HUES64 (cell line): ENCODE results near the gene RALGPS2.

Source experiments
- H3K27ac ChIP-seq: 2 replicates; pipeline ENCODE4 v1.7.0; 2013; ENCODE audit warnings: low read depth, low read length, inconsistent platforms
- H3K27me3 ChIP-seq: 2 replicates; pipeline ENCODE4 v1.6.1; 2013; ENCODE audit warnings: mild to moderate bottlenecking, low read length; ENCODE audit not compliant: insufficient read depth
- H3K36me3 ChIP-seq: 2 replicates; pipeline ENCODE4 v1.6.1; 2013; ENCODE audit warnings: mild to moderate bottlenecking, low read length; ENCODE audit not compliant: insufficient read depth
- H3K4me1 ChIP-seq: 2 replicates; pipeline ENCODE4 v1.6.1; 2013; ENCODE audit warnings: mild to moderate bottlenecking, low read length, moderate library complexity; ENCODE audit not compliant: insufficient read depth
- H3K4me3 ChIP-seq: 2 replicates; pipeline ENCODE4 v1.5.1; 2013; ENCODE audit warnings: mild to moderate bottlenecking, low read length, moderate library complexity
- H3K9ac ChIP-seq: 2 replicates; pipeline ENCODE4 v1.6.1; 2013; ENCODE audit warnings: mild to moderate bottlenecking, low read depth, low read length
- H3K9me3 ChIP-seq: 2 replicates; pipeline ENCODE4 v1.6.1; 2013; ENCODE audit warnings: low read depth, low read length; ENCODE audit not compliant: insufficient read depth
- WGBS: fragments of 150-250, 120-280 bp; methylation state at CpG from one replicate; pipeline ENCODE4 v1.1.7; 2013; ENCODE audit warnings: missing lambda C conversion rate; 5-methylcytosine and 5-hydroxymethylcytosine counted together

Gene RALGPS2

DNA sequence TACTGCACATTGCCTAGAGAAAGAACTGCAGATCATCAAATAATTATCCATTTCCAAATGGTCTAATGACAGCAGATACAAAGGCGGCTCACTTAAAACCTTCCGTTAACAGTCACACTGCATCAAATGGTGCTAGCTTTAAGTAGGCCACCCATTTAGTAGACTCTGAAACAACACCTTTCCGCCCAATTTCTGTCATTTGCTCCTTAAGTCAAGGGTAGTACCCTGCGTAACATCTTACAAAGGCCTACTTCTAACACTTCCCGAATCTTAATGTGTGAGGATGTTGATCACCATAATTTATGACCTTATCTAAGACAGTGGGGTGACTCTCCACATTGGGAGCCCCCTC lies 692 bp upstream of the RALGPS2 start:
- peaks cover 23% of the 10 kb centered on the region for H3K4me1 ChIP-seq
- peak overlapping the region; percentile 88 for H3K4me3 ChIP-seq
- H3K36me3 ChIP-seq = no peaks in the 10 kb centered on the region
- no peaks in the 10 kb centered on the region for H3K9me3 ChIP-seq
- H3K9ac ChIP-seq = peak overlapping the region; percentile 84
- 77% methylated on average over 4 of the region's 5 CpGs for WGBS
- peak overlapping the region; percentile 78; the same call in 1 of the 2 replicates for H3K27ac ChIP-seq
- H3K27me3 ChIP-seq = peaks cover 13% of the 10 kb centered on the region; the same call in 1 of the 2 replicates

DNA sequence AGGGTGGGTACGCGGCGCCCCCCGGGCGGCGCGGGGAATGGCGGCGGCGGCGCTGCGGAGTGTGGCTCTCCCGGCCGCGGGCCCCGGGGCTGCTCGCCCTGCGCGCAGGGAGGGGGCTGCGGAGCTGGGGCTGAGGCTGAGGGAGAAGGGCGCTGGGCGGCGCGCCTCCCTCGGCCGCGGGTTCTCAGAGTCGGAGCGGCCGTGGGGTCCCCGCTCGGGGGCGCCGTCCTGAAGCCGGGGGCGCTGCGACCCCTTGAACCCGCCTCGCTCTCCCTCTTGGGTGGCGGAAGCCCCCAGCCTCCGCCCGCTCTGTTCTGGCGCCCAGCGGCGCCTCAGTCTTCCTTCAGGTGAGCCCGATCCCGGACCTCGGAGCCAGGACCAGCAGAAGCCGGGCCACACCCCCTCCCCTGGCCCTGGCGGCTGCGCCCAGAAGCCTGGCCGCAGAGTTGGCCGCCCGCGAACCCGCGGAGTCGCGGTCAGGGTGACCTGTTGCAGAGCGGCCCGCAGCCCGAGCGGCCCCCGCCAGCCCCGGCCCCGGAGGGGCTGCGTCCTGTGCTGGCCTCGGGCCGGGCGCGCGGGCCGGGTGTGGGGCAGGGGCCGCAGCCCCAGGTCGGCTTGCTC lies 532 bp downstream of the RALGPS2 start:
- H3K27me3 ChIP-seq = peaks cover 13% of the 10 kb centered on the region; the same call in 1 of the 2 replicates
- no peaks in the 10 kb centered on the region for H3K9me3 ChIP-seq
- no peaks in the 10 kb centered on the region for H3K36me3 ChIP-seq
- H3K9ac ChIP-seq = peak overlapping the region; percentile 70
- under 1% methylated on average over 75 of the region's 75 CpGs for WGBS
- peak overlapping the region; percentile 88 for H3K4me3 ChIP-seq
- H3K4me1 ChIP-seq = peaks cover 23% of the 10 kb centered on the region
- H3K27ac ChIP-seq = peak overlapping the region; percentile 78

DNA sequence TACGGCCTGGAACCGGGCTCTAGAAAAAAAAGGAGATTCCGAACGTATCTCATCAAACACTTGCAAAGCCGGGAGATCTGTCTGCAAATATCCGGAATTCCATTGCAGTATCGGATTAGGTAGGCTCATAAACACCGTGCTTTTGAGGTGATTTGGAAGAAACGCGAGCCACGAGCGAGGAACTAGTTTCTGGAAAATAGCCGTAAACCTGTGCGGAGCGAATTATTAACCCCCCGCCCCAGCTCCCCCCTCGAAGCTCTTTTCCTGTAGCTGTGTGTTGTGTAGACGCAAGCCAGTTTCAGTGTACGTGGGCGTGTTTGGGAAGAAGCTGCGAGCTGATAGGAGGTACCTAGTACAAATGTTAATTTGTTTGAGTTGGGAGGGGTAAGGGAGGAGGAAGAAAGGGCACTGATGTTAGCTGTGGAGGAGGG lies 1.1 kb downstream of the RALGPS2 start:
- H3K9me3 ChIP-seq = no peaks in the 10 kb centered on the region
- H3K4me1 ChIP-seq = peaks cover 23% of the 10 kb centered on the region
- H3K4me3 ChIP-seq = peak overlapping the region; percentile 88
- H3K27me3 ChIP-seq = peaks cover 13% of the 10 kb centered on the region; the same call in 1 of the 2 replicates
- 1% methylated on average over 21 of the region's 21 CpGs for WGBS
- peak overlapping the region; percentile 78 for H3K27ac ChIP-seq
- peak overlapping the region; percentile 70 for H3K9ac ChIP-seq
- H3K36me3 ChIP-seq = no peaks in the 10 kb centered on the region

DNA sequence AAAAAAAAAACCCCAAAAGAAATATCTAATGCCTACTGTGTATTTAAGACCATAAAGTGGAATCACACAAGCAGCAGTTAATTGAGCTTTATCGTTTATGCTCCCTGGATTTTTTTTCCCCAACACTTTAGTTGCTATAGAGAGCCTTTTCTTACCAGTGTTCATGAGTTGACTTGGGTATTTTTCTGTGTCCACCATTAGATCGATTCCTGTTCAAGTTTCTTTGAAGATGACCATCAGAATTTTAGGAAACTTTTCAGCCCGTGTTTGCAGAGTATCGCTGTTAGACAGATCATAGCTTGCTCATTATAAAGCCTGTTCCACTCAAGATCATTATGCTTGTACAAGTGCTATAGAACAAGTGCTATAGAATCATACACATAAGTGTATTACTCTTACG lies 1.5 kb downstream of the RALGPS2 start:
- Histone ChIP-seq H3K36me3 (no peaks in the 10 kb centered on the region), H3K27ac (peak overlapping the region; percentile 43; the same call in 1 of the 2 replicates), H3K9me3 (no peaks in the 10 kb centered on the region), H3K4me3 (peak overlapping the region; percentile 88), H3K4me1 (peaks cover 23% of the 10 kb centered on the region), H3K27me3 (peaks cover 13% of the 10 kb centered on the region; the same call in 1 of the 2 replicates), H3K9ac (peak overlapping the region; percentile 70)
- WGBS = 42% methylated on average over 4 of the region's 5 CpGs

DNA sequence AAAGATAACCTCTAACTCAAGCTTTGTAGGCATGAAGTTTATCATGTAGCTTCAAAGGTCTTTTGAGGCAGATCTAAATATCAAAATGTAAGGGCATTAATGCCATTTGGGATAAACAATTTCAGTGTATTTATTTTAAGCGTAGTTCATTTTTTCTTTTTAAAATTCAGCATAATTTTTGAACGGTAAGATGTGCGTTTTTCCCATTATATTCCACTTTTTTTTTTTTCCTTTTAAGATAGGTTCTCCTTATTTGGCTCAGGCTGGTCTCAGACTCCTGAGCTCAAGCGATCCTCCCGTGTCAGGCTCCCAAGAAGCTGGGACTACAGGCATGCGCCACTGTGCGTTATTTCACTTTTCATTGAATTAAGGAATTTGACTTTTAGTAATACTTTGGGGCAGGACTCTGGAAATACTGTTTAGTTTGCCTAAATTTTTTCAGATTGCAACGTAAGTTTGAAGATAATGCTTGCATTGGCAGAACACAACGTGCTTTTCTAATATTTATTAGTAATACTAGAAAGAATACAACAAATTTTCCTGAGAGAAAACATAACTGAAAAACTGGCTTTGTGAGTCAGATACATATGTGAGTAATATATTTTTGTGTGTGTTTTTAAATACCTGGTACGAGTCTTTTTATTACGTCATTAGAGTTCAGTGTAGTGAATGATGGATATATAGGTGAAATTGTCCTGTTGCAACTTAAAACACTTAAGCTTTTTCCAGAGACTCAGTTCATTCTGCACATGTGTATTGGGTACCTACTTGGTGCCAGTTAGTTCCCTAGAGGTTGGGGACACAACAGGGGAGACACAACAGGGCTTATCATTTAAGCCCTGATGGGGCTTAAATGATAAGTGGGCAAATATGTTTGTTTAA lies 2.2 kb downstream of the RALGPS2 start:
- WGBS = 75% methylated on average over 9 of the region's 11 CpGs
- Histone ChIP-seq H3K9me3 (no peaks in the 10 kb centered on the region), H3K27me3 (peaks cover 13% of the 10 kb centered on the region; the same call in 1 of the 2 replicates), H3K36me3 (no peaks in the 10 kb centered on the region), H3K4me3 (peak overlapping the region; percentile 88), H3K9ac (no peak overlapping the region), H3K4me1 (peaks cover 23% of the 10 kb centered on the region), H3K27ac (peak overlapping the region; percentile 43; the same call in 1 of the 2 replicates)

DNA sequence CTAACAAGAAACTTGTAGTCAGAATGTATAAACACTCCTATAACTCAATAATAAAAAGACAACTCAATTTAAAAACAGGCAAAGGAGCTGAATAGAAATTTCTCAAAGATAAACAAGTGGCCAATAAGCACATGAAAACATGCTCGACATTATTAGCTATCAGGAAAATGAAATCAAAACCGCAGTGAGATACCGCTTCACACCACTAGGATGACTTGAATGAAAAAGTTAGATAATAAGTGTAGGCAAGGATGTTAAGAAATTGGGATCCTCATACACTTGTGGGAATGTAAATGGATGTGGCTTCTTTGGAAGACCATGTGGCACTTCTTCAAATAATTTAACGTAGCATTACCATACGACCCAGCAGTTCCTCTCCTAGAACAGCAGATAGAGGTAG lies 8.9 kb downstream of the RALGPS2 start:
- Histone ChIP-seq H3K27ac (no peak overlapping the region), H3K27me3 (no peaks in the 10 kb centered on the region), H3K9ac (no peak overlapping the region), H3K36me3 (peaks cover 17% of the 10 kb centered on the region), H3K4me3 (no peak overlapping the region), H3K4me1 (no peaks in the 10 kb centered on the region), H3K9me3 (no peaks in the 10 kb centered on the region)
- WGBS = 97% methylated on average over 5 of the region's 5 CpGs

DNA sequence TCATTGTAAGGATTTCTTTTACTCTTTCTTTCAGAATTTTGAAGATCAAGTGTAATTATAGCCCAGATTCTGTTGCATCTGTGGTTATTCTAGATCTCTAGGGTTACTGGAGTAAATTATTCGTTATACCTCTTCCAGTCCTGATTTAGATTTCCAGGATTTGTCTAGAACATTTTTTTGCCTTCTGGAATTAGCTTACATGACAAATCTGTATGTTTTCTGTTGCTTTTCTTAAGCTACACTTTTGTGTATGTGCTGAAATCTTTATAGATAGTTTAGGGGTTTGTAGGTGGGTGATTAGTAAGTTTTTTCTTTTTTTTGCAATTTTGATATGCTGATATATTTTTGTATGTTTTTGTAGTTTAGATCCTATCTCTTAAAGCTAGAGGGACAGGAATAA lies 13.7 kb downstream of the RALGPS2 start:
- no peaks in the 10 kb centered on the region for H3K9me3 ChIP-seq
- 100% methylated on average over 1 of the region's 1 CpG for WGBS
- no peaks in the 10 kb centered on the region for H3K27me3 ChIP-seq
- H3K9ac ChIP-seq = no peak overlapping the region
- peaks cover 36% of the 10 kb centered on the region for H3K36me3 ChIP-seq
- no peak overlapping the region for H3K4me3 ChIP-seq
- no peak overlapping the region for H3K27ac ChIP-seq
- no peaks in the 10 kb centered on the region for H3K4me1 ChIP-seq

DNA sequence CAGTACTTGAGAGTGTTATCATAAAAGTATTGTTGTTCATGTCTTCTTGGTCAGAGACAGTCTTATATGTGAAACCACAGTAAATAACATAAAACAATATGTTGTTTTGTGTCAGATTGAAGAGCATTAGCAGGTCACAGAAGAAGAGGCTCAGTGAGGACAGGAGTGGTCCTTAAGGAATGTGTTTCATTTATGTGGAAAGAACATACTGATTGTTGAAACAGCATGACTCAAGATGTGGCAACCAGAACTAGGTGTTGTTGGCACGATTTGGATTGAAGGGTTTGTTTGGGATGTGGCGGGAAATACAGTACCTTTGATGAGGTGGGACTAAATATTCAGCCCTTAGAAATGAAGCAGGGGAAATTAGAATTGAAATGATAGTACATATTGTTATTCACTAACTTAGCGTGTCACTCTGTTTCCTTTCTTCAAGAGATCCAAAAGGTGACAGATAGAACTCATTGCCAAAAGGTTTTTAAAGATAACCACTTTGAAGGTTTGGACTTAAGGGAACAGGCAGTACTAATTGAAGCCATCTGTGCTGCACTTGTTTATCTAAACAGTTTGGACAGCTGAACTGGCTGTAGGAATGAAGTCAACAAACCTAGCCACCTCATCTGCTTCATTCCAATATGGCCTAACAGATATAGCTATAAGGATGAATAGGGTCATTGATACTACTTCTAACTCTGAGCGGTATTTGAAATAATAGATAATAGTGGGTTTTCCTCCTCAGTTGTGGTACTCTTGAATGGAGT lies 14.4 kb downstream of the RALGPS2 start:
- H3K9me3 ChIP-seq = no peaks in the 10 kb centered on the region
- H3K27me3 ChIP-seq = no peaks in the 10 kb centered on the region
- no peak overlapping the region for H3K4me3 ChIP-seq
- WGBS = 91% methylated on average over 4 of the region's 4 CpGs
- peaks cover 37% of the 10 kb centered on the region for H3K36me3 ChIP-seq
- H3K4me1 ChIP-seq = no peaks in the 10 kb centered on the region
- H3K27ac ChIP-seq = no peak overlapping the region
- no peak overlapping the region for H3K9ac ChIP-seq

- Histone ChIP-seq H3K27me3 (no peaks in the 10 kb centered on the region), H3K4me3 (no peak overlapping the region), H3K4me1 (no peaks in the 10 kb centered on the region), H3K36me3 (peaks cover 34% of the 10 kb centered on the region), H3K27ac (no peak overlapping the region), H3K9me3 (no peaks in the 10 kb centered on the region), H3K9ac (no peak overlapping the region)
- 100% methylated on average over 1 of the region's 1 CpG for WGBS
Measured at GRCh38 chr1:178740491-178740890, 15.4 kb downstream of the RALGPS2 start.

DNA sequence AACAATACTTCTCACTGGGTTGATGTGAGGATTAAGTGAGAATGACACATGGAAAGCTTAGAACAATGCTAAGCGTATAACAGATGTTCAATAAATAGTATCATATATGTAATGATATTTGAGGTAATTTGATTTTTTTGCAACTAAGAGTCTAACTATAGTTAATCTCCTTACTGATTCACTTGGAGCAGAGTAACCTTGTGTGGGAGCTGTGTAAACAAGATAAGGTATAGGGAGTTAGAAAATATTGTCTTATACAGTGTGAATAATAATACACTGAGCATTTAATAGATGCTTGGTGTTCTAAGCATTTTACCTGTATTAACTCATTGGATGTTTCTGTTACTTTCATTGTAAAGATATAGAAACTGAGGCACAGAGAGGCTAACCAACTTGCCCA lies 15.9 kb downstream of the RALGPS2 start:
- peaks cover 34% of the 10 kb centered on the region for H3K36me3 ChIP-seq
- H3K27ac ChIP-seq = no peak overlapping the region
- no CpG with 5 or more reads among the region's 1 CpG for WGBS
- H3K4me3 ChIP-seq = no peak overlapping the region
- no peaks in the 10 kb centered on the region for H3K9me3 ChIP-seq
- H3K4me1 ChIP-seq = no peaks in the 10 kb centered on the region
- no peaks in the 10 kb centered on the region for H3K27me3 ChIP-seq
- no peak overlapping the region for H3K9ac ChIP-seq

DNA sequence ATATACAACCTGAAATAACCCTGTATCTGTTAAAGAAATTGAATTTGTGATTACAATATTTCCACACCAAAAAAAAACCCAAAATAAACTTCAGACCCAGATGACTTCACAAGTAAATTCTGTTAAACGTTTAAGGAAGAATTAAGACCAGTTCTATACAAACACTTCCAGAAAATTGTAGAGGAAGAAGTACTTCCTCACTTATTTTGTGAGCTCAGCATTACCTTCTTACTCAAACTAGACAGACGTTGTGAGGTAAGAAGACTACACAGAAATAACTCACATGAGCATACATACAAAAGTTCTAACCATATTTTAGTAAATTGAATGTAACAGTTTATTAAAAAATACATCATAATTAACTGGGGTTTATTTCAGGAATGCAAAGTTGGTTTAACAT lies 18.8 kb downstream of the RALGPS2 start:
- H3K9me3 ChIP-seq = no peaks in the 10 kb centered on the region
- H3K4me1 ChIP-seq = no peaks in the 10 kb centered on the region
- H3K27ac ChIP-seq = no peak overlapping the region
- H3K9ac ChIP-seq = no peak overlapping the region
- WGBS = 100% methylated on average over 1 of the region's 2 CpGs
- peaks cover 23% of the 10 kb centered on the region; the same call in 1 of the 2 replicates for H3K36me3 ChIP-seq
- H3K27me3 ChIP-seq = no peaks in the 10 kb centered on the region
- H3K4me3 ChIP-seq = no peak overlapping the region
